K562 (cell line): ENCODE data around the gene ARL6IP4. TPM values are rescaled to one million over a fixed set of nuclear protein-coding genes. Genes with fewer than 3 reads are reported as not detected.

Experiments
- ATAC-seq: fragments of 200-7000 bp; cut with Tn5 transposase; 3 replicates; pipeline ENCODE4 v1.9.1; 2020; ENCODE audit warnings: moderate library complexity
- BruUV-seq: library from RNA; stranded (reverse); fragments of 400-500 nt; replicated peaks from 2 replicates; lab custom pipeline; 2021; lab: Mats Ljungman, UMichigan
- CTCF ChIA-PET: fragments of 300-600 bp; formaldehyde crosslinking; extraction: SDS; loops from one replicate; lab custom pipeline; 2021; ENCODE audit warnings: low intra/inter-chr PET ratio; lab: Yijun Ruan, JAX
- POLR2A ChIA-PET: fragments of 300-600, 350-650 bp; sonication (Branson Sonifier 250); formaldehyde crosslinking; extraction: SDS; loops from one replicate; lab custom pipeline; 2021; ENCODE audit warnings: antibody characterized with exemption, inconsistent platforms; lab: Yijun Ruan, JAX
- DNase-seq, 4 experiments: peaks; one replicate each; pipeline versions ENCODE4 v3.0.0 to v3.0.0-alpha.2; 2011 to 2018; ENCODE audit warnings: low spot score in 3 of 4, mixed read lengths in 3 of 4; ENCODE audit errors: extremely low read depth in 1 of 4
- FAIRE-seq: peaks from 2 replicates; lab custom pipeline; 2011; peaks lifted over from hg19 to GRCh38; lab: Jason Lieb, UNC
- H2AFZ ChIP-seq: 2 replicates; pipeline ENCODE4 v1.6.0; 2011; ENCODE audit warnings: low read depth, low read length, control low read depth, inconsistent platforms
- H3K27ac ChIP-seq: fragments of 200-600 bp; 3 replicates; pipeline ENCODE4 v1.8.0; 2011; ENCODE audit warnings: low read depth, mild to moderate bottlenecking, control low read depth, inconsistent platforms, low read length, moderate library complexity, mixed read lengths; ENCODE audit errors: extremely low read depth
- H3K27me3 ChIP-seq, 2 experiments: fragments of 300-600 bp in 1 of 2; 2 replicates in 1 of 2; 3 replicates in 1 of 2; pipeline versions ENCODE4 v1.6.0 to v1.8.0; 2011; ENCODE audit warnings: inconsistent platforms in 2 of 2, low read length in 2 of 2, mild to moderate bottlenecking in 1 of 2, mixed read lengths in 1 of 2, moderate library complexity in 1 of 2; ENCODE audit not compliant: control insufficient read depth in 2 of 2, insufficient read depth in 2 of 2
- H3K36me3 ChIP-seq: fragments of 300-600 bp; 3 replicates; pipeline ENCODE4 v1.8.0; 2011; ENCODE audit warnings: mild to moderate bottlenecking, low read length, inconsistent platforms; ENCODE audit not compliant: control insufficient read depth, insufficient read depth
- H3K4me1 ChIP-seq, 2 experiments: fragments of 200-600 bp in 1 of 2; replicated peaks in 1 of 2; 2 replicates in 1 of 2; 3 replicates in 1 of 2; pipeline versions ENCODE4 v1.5.1 to v1.8.0; 2011; ENCODE audit warnings: inconsistent platforms in 2 of 2, low read length in 2 of 2, mild to moderate bottlenecking in 1 of 2, mixed read lengths in 1 of 2, moderate library complexity in 1 of 2; ENCODE audit not compliant: control insufficient read depth in 2 of 2, insufficient read depth in 2 of 2
- H3K4me2 ChIP-seq: 2 replicates; pipeline ENCODE4 v1.6.1; 2011; ENCODE audit warnings: low read length, control low read depth, inconsistent platforms, mixed read lengths; ENCODE audit not compliant: insufficient read depth
- H3K4me3 ChIP-seq: fragments of 200-600 bp; sonication (generic), shearing (Covaris generic); 2 replicates; pipeline ENCODE4 v1.5.1; 2016; ENCODE audit warnings: control low read depth, inconsistent platforms
- H3K79me2 ChIP-seq: fragments of 200-600 bp; 3 replicates; pipeline ENCODE4 v1.8.0; 2011; ENCODE audit warnings: low read length, inconsistent platforms; ENCODE audit not compliant: control insufficient read depth, insufficient read depth
- H3K9ac ChIP-seq, 2 experiments: 2 replicates each; pipeline versions ENCODE4 v1.6.0 to v1.6.1; 2011; ENCODE audit warnings: low read depth in 2 of 2, low read length in 2 of 2, control low read depth in 1 of 2, inconsistent platforms in 1 of 2, mild to moderate bottlenecking in 1 of 2, mixed read lengths in 1 of 2; ENCODE audit not compliant: insufficient read depth in 1 of 2
- H3K9me1 ChIP-seq: one replicate; pipeline ENCODE4 v1.6.0; 2011; ENCODE audit warnings: inconsistent platforms, mild to moderate bottlenecking, low read length, moderate library complexity; ENCODE audit not compliant: control insufficient read depth, insufficient read depth
- H3K9me3 ChIP-seq: replicated peaks from 2 replicates; pipeline ENCODE4 v1.5.1; 2011; ENCODE audit warnings: low read depth, low read length, inconsistent platforms; ENCODE audit not compliant: control insufficient read depth, insufficient read depth
- H4K20me1 ChIP-seq: replicated peaks from 2 replicates; pipeline ENCODE4 v1.6.1; 2011; ENCODE audit warnings: low read length, inconsistent platforms, mixed read lengths; ENCODE audit not compliant: control insufficient read depth, insufficient read depth
- SAP30 ChIP-seq: fragments of 200-600 bp; sonication (generic); IDR thresholded peaks from 2 replicates; pipeline ENCODE4 v1.6.1; 2012; ENCODE audit warnings: borderline replicate concordance, low read depth, mild to moderate bottlenecking, moderate library complexity, low read length, control low read depth, inconsistent platforms; ENCODE audit not compliant: insufficient read depth, poor library complexity, severe bottlenecking
- ZBED1 ChIP-seq: IDR thresholded peaks from 2 replicates; pipeline ENCODE4 v1.6.1; 2014
- ZHX1 ChIP-seq: fragments of 150-350 bp; conservative IDR thresholded peaks from 2 replicates; pipeline ENCODE4 v1.6.1; 2014; ENCODE audit warnings: low read length
- WGBS: fragments of 100-300 bp; shearing (Covaris generic); methylation state at CpG from one replicate; pipeline ENCODE4 v1.1.6; 2016; ENCODE audit warnings: low coverage, mixed read lengths; ENCODE audit not compliant: insufficient coverage; ENCODE audit errors: missing lambda C conversion rate; 5-methylcytosine and 5-hydroxymethylcytosine counted together
- in situ Hi-C: fragments of 300-500 bp; cut with MboI; formaldehyde crosslinking; loops from 4 replicates; pipeline ENCODE4 v1.15.0; 2018; ENCODE audit warnings: inconsistent platforms, mixed read lengths
- intact Hi-C: fragments of 100-400 bp; cut with micrococcal nuclease; formaldehyde crosslinking; loops from 2 replicates; pipeline ENCODE4 v1.14.2; 2022
- polyA plus RNA-seq, 8 experiments: library from polyadenylated mRNA; depleted of rRNA in 4 of 8; stranded (reverse) in 5 of 8; unstranded in 3 of 8; fragments of >200 nt; fragmentation: Nextera tagmentation in 2 of 8; fragmentation: Illumina TruSeq in 1 of 8; extraction: Ambion mirVana in 2 of 8; extraction: Trizol in 1 of 8; gene quantifications; 2 replicates each; pipeline versions ENCODE4 v1.2.1 to v1.2.3, GENCODE V29; 2011 to 2014; ENCODE audit warnings: inconsistent platforms in 1 of 8, missing spikeins in 1 of 8
- total RNA-seq, 7 experiments: library from RNA; depleted of rRNA in 6 of 7; stranded (reverse); fragments of >200 nt in 6 of 7; fragmentation: Illumina TruSeq in 2 of 7; extraction: Trizol in 2 of 7; gene quantifications; 2 replicates each; pipeline versions ENCODE4 v1.2.1 to v1.2.3, GENCODE V29; 2011 to 2021; ENCODE audit warnings: low replicate concordance in 1 of 7

The ARL6IP4 gene
- total and polyA plus RNA-seq, 9 of the 15 experiments (the other 6 are each of a cell fraction or from before 2014, with no cell fraction given) = 2.4 to 255 (median 151) TPM

DNA sequence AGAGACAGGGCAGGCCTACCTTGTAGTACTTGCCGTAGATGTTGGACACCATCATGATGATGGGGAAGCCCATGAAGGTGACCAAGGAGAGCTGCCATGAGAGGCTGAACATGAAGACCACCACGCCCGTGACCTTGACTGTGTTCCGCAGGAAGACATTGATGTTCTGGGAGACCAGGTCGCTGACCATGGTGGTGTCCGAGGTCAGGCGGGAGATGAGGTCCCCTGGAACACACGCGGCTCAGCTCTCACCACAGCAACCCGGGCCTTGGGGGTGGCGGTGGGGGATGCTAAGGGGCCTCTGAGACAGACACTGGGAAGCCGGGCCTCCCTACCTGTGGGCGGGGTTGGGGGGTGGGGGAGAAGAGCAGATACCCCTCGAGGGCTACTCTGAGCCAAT lies 31.9 kb upstream of the ARL6IP4 start:
- 83% methylated on average over 12 of the region's 14 CpGs for WGBS
- no peaks in the 10 kb centered on the region; the same call in none of the 2 replicates for H4K20me1 ChIP-seq
- no peak for DNase-seq
- TF ChIP-seq ZHX1 (no peak), ZBED1 (no peak), SAP30 (no peak)
- TF ChIP-seq, all 486 proteins: peak for 0
- Histone ChIP-seq H2AFZ (no peak overlapping the region), H3K79me2 (no peaks in the 10 kb centered on the region), H3K4me2 (no peak overlapping the region), H3K27me3 (no peaks in the 10 kb centered on the region), H3K4me1 (peaks cover 6 to 34% of the 10 kb centered on the region in 2 experiments; a peak in 4 of 5 replicates), H3K9ac (no peak overlapping the region), H3K36me3 (no peaks in the 10 kb centered on the region; the same call in 2 of the 3 replicates), H3K9me3 (no peaks in the 10 kb centered on the region), H3K4me3 (no peak overlapping the region), H3K9me1 (no peaks in the 10 kb centered on the region), H3K27ac (no peak overlapping the region)
- ChIA-PET CTCF (no interaction called here), POLR2A (interaction anchor here (0.6 kb wide), 1 partner anchor 84 kb away, joined by 4 read pairs; no protein-coding TSS in a partner anchor)
- intact Hi-C loops = no loop called here
- in situ Hi-C loops = no loop called here
- ATAC-seq (no peak), FAIRE-seq (no peak)
- no TSS peak for BruUV-seq
